ENCODE results near the gene CCDC183. TPM values are rescaled to one million over a fixed set of nuclear protein-coding genes. Genes with fewer than 3 reads are reported as not detected.
"Not testable (repeated sequence)": the region's sequence is repeated elsewhere in the genome, so short reads cannot be mapped to it uniquely, and the experiment has no call there.

CCDC183 gene
- total and polyA plus RNA-seq, 9 donors = 0.47 to 11.8 (median 5.7) TPM

DNA sequence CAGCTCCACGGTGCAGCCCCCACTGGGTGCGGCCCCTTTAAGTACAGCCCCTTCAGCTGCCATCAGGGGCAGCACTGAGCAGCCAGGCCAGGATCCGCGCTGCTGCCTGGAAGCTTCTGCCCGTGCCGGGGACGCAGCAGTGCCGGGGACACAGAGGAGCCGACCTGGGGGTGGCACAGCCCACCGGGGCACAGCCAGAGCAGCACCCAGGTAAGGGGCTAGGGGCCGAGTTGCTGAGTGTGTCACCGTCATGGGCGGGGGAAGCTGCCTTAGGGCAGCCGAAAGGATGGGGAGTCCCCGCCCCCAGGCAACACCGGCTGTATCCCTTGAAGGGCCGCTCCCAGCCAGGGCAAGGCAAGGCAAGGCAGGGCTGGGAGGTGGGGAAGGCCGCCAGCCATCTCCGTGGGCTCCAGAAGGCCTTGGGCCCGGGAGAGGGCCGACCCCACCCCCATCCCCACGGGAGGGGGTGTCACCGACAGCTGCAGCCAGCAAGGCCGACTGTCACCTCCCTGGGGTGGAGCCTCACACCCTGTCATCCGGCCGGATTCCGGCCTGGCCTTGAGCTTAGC lies 46.3 kb downstream of the CCDC183 start, which contains the start of gene AJM1:
AJM1 (plus strand) TSS at position 99 of the 569 bp plus-strand sequence. CDS start 1,937 bp downstream, outside the sequence.
- TF ChIP-seq POLR2A (IDR thresholded peaks at IDR 0.05) = peak; percentile 9
- TF ChIP-seq, protein P1, sequence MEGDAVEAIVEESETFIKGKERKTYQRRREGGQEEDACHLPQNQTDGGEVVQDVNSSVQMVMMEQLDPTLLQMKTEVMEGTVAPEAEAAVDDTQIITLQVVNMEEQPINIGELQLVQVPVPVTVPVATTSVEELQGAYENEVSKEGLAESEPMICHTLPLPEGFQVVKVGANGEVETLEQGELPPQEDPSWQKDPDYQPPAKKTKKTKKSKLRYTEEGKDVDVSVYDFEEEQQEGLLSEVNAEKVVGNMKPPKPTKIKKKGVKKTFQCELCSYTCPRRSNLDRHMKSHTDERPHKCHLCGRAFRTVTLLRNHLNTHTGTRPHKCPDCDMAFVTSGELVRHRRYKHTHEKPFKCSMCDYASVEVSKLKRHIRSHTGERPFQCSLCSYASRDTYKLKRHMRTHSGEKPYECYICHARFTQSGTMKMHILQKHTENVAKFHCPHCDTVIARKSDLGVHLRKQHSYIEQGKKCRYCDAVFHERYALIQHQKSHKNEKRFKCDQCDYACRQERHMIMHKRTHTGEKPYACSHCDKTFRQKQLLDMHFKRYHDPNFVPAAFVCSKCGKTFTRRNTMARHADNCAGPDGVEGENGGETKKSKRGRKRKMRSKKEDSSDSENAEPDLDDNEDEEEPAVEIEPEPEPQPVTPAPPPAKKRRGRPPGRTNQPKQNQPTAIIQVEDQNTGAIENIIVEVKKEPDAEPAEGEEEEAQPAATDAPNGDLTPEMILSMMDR (IDR thresholded peaks at IDR 0.05) = peak; percentile 82 to 84 (median 82)
- not testable (repeated sequence) for H3K27ac ChIP-seq; H3K4me1 ChIP-seq (ENCODE audit: insufficient read depth); H3K27me3 ChIP-seq; H3K36me3 ChIP-seq; H3K9me3 ChIP-seq
- peak within 1 kb of the TSS; percentile 31 for H3K4me3 ChIP-seq
- 0 to 1% (median 0%) methylated on average over 17 to 26 of the region's 27 CpGs for whole genome bisulfite sequencing, 3 donors
- intact Hi-C loops (cut with DNase I) = loop anchor here in 1 of 4 donors (10.0 kb wide), 2 partner anchors 48 to 102 kb away; partner anchors contain the start of genes C8G, CCDC183, FBXW5 and TMEM141
- DNase-seq = peak; percentile 64 to 83 (median 77)

DNA sequence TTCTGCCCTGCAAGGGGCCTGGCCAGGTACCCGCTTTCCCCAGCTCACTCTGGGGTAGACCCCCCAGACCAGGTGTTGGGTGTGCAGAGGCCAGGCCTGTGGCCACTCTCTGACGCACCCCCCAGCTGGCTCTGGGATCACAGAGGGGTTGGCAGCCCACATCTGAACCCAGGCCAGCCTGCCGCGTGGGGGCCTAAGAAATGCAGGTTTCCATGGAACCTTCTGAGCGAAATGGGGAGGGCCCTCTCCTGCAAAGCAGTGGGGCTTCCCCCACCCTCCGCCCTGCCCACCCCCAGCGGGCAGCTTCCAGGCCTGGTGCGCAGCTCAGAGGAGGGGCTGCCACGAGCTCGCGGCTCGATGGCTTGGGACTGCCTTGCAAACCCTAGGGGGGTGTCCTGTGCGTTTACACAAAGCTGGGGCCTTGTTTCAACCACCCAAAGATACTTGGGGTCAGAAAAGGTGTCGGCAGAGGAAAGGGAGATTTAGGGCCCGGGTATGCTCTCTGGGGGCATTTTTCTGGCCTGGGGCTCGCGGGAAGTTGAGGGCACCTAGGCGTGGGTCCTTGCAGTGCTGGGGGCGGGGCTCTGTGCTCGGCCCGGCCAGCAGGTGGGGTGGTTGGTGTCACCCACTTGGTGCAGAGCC lies 47.1 kb downstream of the CCDC183 start:
- H3K4me3 ChIP-seq, H3K36me3 ChIP-seq, DNase-seq, H3K27ac ChIP-seq, H3K9me3 ChIP-seq: not testable (repeated sequence)
- intact Hi-C loops (cut with DNase I) = loop anchor here in 1 of 4 donors (10.0 kb wide), 2 partner anchors 48 to 102 kb away; partner anchors contain the start of genes C8G, CCDC183, FBXW5 and TMEM141
- WGBS, 3 donors = 7 to 10% (median 8%) methylated on average over 20 to 21 of the region's 21 CpGs
- H3K4me1 ChIP-seq (ENCODE audit: insufficient read depth) = peaks cover 15% of the 10 kb centered on the region
- peaks cover 14% of the 10 kb centered on the region for H3K27me3 ChIP-seq

DNA sequence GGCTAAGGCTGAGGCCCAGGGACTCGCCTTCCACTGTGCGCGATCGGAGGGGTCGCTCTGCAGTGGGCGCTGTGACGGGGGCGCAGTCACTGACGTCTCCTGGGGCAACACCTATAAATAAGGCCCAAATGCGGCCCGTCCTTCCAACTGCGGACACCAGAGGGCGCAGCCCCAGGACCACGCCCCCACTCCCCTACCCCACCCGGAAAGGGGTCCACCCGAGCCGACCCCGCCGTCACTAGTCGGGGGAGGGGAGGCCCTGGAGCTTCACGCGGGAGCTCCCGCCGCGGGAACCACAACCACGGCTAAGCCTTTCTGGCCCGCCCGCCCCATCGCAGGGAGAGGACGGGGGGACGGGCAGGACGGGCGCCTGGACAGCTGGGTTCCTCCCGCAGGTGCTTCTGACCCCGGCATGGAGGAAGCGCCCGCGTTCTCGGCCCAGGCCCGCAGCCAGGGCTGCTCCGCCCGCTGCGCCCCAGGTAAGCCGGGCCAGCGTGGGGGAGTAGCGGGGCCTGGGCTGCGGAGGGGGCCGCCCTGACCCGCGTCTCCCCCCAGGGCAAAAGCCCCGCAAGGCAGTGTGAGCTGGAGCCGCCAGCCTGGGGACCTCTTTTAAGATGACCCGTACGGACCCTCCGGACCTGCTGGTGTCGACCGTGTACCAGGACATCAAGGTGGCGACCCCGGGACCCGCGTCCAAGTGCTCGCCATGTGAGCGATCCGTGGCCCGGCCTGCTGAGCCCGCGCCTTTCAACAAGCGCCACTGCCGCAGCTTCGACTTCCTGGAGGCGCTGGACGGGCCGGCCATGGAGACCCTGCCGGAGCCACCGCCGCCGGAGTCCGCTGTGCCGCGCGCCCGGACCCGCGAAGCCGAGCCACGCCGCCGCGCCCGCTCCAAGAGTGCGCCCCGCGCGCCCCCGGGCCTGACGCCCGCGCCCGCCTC lies 47.9 kb downstream of the CCDC183 start:
- H3K9me3 ChIP-seq, H3K36me3 ChIP-seq, H3K27ac ChIP-seq, H3K4me3 ChIP-seq: not testable (repeated sequence)
- TF ChIP-seq, protein P1 (IDR thresholded peaks at IDR 0.05) = peak; percentile 47 to 54 (median 53)
- DNase-seq = peak in 3 of 5 donors; percentile 56 to 75 (median 70)
- peaks cover 14% of the 10 kb centered on the region for H3K27me3 ChIP-seq
- H3K4me1 ChIP-seq (ENCODE audit: insufficient read depth) = peaks cover 15% of the 10 kb centered on the region
- WGBS, 3 donors = 2 to 6% (median 5%) methylated on average over 52 to 99 of the region's 99 CpGs
- intact Hi-C loops (cut with DNase I) = loop anchor here in 1 of 4 donors (10.0 kb wide), 2 partner anchors 49 to 101 kb away; partner anchors contain the start of genes C8G, CCDC183, FBXW5 and TMEM141

DNA sequence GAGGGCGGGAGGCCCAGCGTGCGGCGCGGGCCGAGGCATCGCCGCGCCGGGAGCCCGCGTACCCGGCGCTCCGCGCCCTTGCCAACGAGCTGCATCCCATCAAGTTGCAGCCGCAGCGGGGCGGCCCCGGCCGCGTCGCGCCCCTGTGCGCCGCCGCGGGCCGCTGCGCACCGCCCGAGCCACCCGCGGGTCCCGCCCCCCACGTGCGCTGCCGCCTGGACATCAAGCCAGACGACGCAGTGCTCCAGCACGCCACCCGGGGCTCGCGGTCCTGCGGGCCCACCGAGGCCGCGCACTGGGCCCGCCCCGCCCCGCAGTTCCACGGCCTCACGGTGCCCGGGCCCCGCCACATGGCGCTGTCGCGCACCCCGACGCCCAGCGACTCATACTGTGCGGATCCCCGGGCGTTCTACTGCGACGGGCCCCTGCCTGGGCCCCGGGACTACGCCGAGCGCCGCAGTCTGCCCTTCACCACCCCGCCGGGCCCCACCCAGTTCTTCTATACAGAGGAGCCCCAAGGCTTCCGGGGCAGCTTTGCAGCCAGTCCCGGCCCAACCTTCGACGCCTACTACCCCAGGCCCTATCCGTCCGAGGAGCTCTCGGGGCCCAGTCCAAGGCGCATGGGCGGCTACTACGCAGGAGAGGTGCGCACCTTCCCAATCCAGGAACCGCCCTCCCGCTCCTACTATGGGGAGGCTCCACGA lies 48.8 kb downstream of the CCDC183 start:
- H3K4me1 ChIP-seq (ENCODE audit: insufficient read depth) = peaks cover 17% of the 10 kb centered on the region
- no peak overlapping the region for H3K4me3 ChIP-seq
- DNase-seq = no peak
- H3K36me3 ChIP-seq = no peaks in the 10 kb centered on the region
- H3K27me3 ChIP-seq = peaks cover 14% of the 10 kb centered on the region
- TF ChIP-seq POLR2A (IDR thresholded peaks at IDR 0.05) = no peak
- TF ChIP-seq, protein P1 (IDR thresholded peaks at IDR 0.05) = no peak
- TF ChIP-seq EP300 (IDR thresholded peaks at IDR 0.05) = no peak
- WGBS, 3 donors = 15 to 55% (median 22%) methylated on average over 45 to 88 of the region's 88 CpGs
- no peaks in the 10 kb centered on the region for H3K9me3 ChIP-seq
- intact Hi-C loops (cut with DNase I) = loop anchor here in 1 of 4 donors (5.0 to 10.0 kb wide), 3 partner anchors 50 to 187 kb away; partner anchors contain the start of genes C8G, CCDC183, FBXW5 and FUT7
- H3K27ac ChIP-seq = no peak overlapping the region
